CD4-positive, alpha-beta T cell (primary cell): ENCODE results near the gene NRAP. TPM values are rescaled to one million over a fixed set of nuclear protein-coding genes. Genes with fewer than 3 reads are reported as not detected.
"Not testable (repeated sequence)": the region's sequence is repeated elsewhere in the genome, so short reads cannot be mapped to it uniquely, and the experiment has no call there.

Source experiments
- ATAC-seq: fragments of 200-7000 bp; cut with Tn5 transposase; one replicate; pipeline ENCODE4 v1.10.0; 2022; ENCODE audit warnings: mild to moderate bottlenecking; ENCODE audit not compliant: poor library complexity
- CTCF ChIA-PET: fragments of 350-600 bp; sonication (Branson Sonifier 250); formaldehyde crosslinking; loops from one replicate; lab custom pipeline; 2021; ENCODE audit warnings: antibody characterized with exemption, inconsistent platforms; lab: Charles Lee
- POLR2A ChIA-PET: fragments of 350-600 bp; sonication (Branson Sonifier 250); formaldehyde crosslinking; loops from one replicate; lab custom pipeline; 2021; ENCODE audit warnings: antibody characterized with exemption, inconsistent platforms; lab: Charles Lee
- DNase-seq, 14 experiments: peaks; one replicate each; pipeline ENCODE4 v3.0.0-alpha.2; 2013 to 2020; ENCODE audit warnings: mixed read lengths in 2 of 14
- H3K27ac ChIP-seq, 2 donors: one replicate each; pipeline versions ENCODE4 v1.5.1 to v1.7.0; 2013; ENCODE audit warnings: low read length in 2 of 2, low read depth in 1 of 2, mild to moderate bottlenecking in 1 of 2
- H3K27me3 ChIP-seq, 2 experiments: 1 replicate in 1 of 2; 2 replicates in 1 of 2; pipeline versions ENCODE4 v1.6.1 to v1.7.0; 2013; ENCODE audit warnings: low read length in 2 of 2, control low read depth in 1 of 2, mild to moderate bottlenecking in 1 of 2, moderate library complexity in 1 of 2; ENCODE audit not compliant: insufficient read depth in 2 of 2, control insufficient read depth in 1 of 2
- H3K36me3 ChIP-seq: one replicate; pipeline ENCODE4 v1.6.1; 2013; ENCODE audit warnings: low read length, control low read depth; ENCODE audit not compliant: insufficient read depth
- H3K4me1 ChIP-seq: one replicate; pipeline ENCODE4 v1.6.1; 2013; ENCODE audit warnings: low read length, control low read depth; ENCODE audit not compliant: insufficient read depth
- H3K4me3 ChIP-seq: one replicate; pipeline ENCODE4 v1.5.1; 2013; ENCODE audit warnings: mild to moderate bottlenecking, low read length, moderate library complexity
- H3K9me3 ChIP-seq, 2 experiments: 1 replicate in 1 of 2; 2 replicates in 1 of 2; pipeline versions ENCODE4 v1.6.1 to v1.7.0; 2013; ENCODE audit warnings: low read length in 2 of 2, mild to moderate bottlenecking in 2 of 2, control low read depth in 1 of 2, moderate library complexity in 1 of 2; ENCODE audit not compliant: control insufficient read depth in 1 of 2, insufficient read depth in 1 of 2
- H3K27ac Mint-ChIP-seq: one replicate; pipeline ENCODE4 v1.8.0; 2020; ENCODE audit warnings: mixed read lengths
- H3K27me3 Mint-ChIP-seq: one replicate; pipeline ENCODE4 v1.8.0; 2021; ENCODE audit warnings: mixed read lengths
- H3K36me3 Mint-ChIP-seq: one replicate; pipeline ENCODE4 v1.8.0; 2021; ENCODE audit warnings: low read depth, mixed read lengths
- H3K4me1 Mint-ChIP-seq: one replicate; pipeline ENCODE4 v1.8.0; 2021; ENCODE audit warnings: low read depth, mixed read lengths
- H3K4me3 Mint-ChIP-seq: one replicate; pipeline ENCODE4 v1.8.0; 2020; ENCODE audit warnings: mild to moderate bottlenecking, mixed read lengths
- H3K9me3 Mint-ChIP-seq: one replicate; pipeline ENCODE4 v1.8.0; 2020; ENCODE audit warnings: mixed read lengths
- CTCF ChIP-seq: fragments of 200-600 bp; IDR thresholded peaks from one replicate; pipeline ENCODE4 v1.8.0; 2022; ENCODE audit warnings: antibody characterized with exemption, mild to moderate bottlenecking
- intact Hi-C, 2 experiments: fragments of 100-400 bp; cut with DNase I in 1 of 2; cut with micrococcal nuclease in 1 of 2; formaldehyde crosslinking; loops; one replicate each; pipeline versions ENCODE4 v1.15.1 to v1.9.0; 2023 to 2025; cut with DNase I, micrococcal nuclease
- total RNA-seq, 174 experiments: library from RNA in 2 of 174; stranded (reverse) in 2 of 174; gene quantifications; one replicate each; pipeline ENCODE4 v1.2.3 and lab custom pipeline; 2021 to 2026

NRAP gene
- total RNA-seq, 2 experiments from 2014 or later = not detected

DNA sequence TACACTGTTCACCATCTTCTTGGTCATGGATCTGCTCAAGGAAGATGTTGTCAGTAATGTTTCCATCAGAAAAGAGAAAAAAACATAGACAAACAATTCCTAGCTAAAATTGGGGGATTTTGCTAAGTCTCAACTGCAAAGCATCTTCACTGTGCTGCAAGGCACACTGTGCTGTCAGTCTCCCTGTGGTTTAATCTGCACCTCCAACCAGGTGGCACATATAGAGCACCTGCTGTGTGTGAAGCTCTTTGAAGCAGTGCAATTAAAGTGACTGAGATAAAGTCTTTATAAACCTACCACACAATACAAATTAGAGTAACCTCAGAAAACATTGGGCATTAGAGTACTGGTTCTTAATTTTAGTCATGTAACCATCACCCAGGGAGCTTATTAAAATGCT, 6.3 kb downstream of the NRAP start:
- Mint-ChIP-seq H3K36me3 (no peaks in the 10 kb centered on the region), H3K27ac (no peak overlapping the region), H3K9me3 (no peaks in the 10 kb centered on the region), H3K27me3 (peaks cover 23% of the 10 kb centered on the region), H3K4me3 (no peak overlapping the region), H3K4me1 (no peaks in the 10 kb centered on the region)
- intact Hi-C loops = no loop called here
- Histone ChIP-seq H3K4me3 (no peak overlapping the region), H3K9me3 (no peaks in the 10 kb centered on the region), H3K27me3 (peaks cover 0 to 11% of the 10 kb centered on the region in 2 experiments), H3K4me1 (no peaks in the 10 kb centered on the region), H3K27ac (no peak overlapping the region), H3K36me3 (no peaks in the 10 kb centered on the region)
- ATAC-seq (no peak), DNase-seq (no peak)
- no peak for TF ChIP-seq CTCF
- CTCF ChIA-PET = no interaction called here
- POLR2A ChIA-PET = interaction anchor here (1.2 kb wide), 1 partner anchor 9 kb away, joined by 3 read pairs; no protein-coding TSS in a partner anchor

GRCh38 chr10:113656896-113657295, 6.9 kb downstream of the NRAP start:
- Histone ChIP-seq H3K9me3 (no peaks in the 10 kb centered on the region), H3K4me1 (no peaks in the 10 kb centered on the region), H3K27me3 (peaks cover 0 to 11% of the 10 kb centered on the region in 2 experiments), H3K27ac (no peak overlapping the region), H3K36me3 (no peaks in the 10 kb centered on the region), H3K4me3 (no peak overlapping the region)
- TF ChIP-seq CTCF = no peak
- H3K27ac Mint-ChIP-seq = no peak overlapping the region
- no peak overlapping the region for H3K4me3 Mint-ChIP-seq
- no peak for ATAC-seq
- H3K27me3 Mint-ChIP-seq = peaks cover 23% of the 10 kb centered on the region
- POLR2A ChIA-PET = interaction anchor here (1.2 kb wide), 1 partner anchor 10 kb away, joined by 3 read pairs; no protein-coding TSS in a partner anchor
- CTCF ChIA-PET = no interaction called here
- no peaks in the 10 kb centered on the region for H3K9me3 Mint-ChIP-seq
- DNase-seq = no peak
- intact Hi-C loops = no loop called here
- no peaks in the 10 kb centered on the region for H3K36me3 Mint-ChIP-seq
- H3K4me1 Mint-ChIP-seq = no peaks in the 10 kb centered on the region

GRCh38 chr10:113652456-113652855, 11.4 kb downstream of the NRAP start:
- ATAC-seq, H3K36me3 ChIP-seq, H3K9me3 ChIP-seq, CTCF ChIA-PET, H3K27ac Mint-ChIP-seq, H3K4me1 Mint-ChIP-seq, H3K9me3 Mint-ChIP-seq, POLR2A ChIA-PET, H3K4me1 ChIP-seq, H3K4me3 ChIP-seq, H3K27ac ChIP-seq, H3K36me3 Mint-ChIP-seq, H3K4me3 Mint-ChIP-seq, DNase-seq, intact Hi-C loops: not testable (repeated sequence)
- peaks cover 24% of the 10 kb centered on the region for H3K27me3 Mint-ChIP-seq
- H3K27me3 ChIP-seq = peaks cover 0 to 11% of the 10 kb centered on the region in 2 experiments

DNA sequence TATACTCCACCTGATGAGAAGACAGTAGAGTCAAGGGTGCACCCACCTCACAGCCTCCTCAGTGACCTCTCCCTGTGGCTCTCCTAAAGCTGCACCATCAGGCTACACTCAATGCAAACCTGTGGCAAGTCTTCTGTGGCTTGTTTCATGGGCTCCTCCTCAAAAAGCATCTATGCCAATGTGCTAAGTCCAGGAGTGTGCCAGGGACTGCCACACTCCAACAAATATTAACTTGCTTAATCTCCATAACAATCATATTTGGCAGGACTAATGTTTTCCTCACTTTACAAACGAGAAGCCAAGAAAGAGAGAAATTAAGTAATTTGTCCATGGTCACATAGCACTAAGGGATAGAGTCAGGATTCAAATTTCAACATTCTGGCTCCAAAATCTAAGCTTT, 11.9 kb downstream of the NRAP start:
- ChIA-PET POLR2A (no interaction called here), CTCF (no interaction called here)
- Histone ChIP-seq H3K36me3 (no peaks in the 10 kb centered on the region), H3K27me3 (peaks cover 2 to 11% of the 10 kb centered on the region in 2 experiments), H3K27ac (no peak overlapping the region), H3K4me3 (no peak overlapping the region), H3K9me3 (no peaks in the 10 kb centered on the region), H3K4me1 (no peaks in the 10 kb centered on the region)
- intact Hi-C loops = no loop called here
- no peaks in the 10 kb centered on the region for H3K9me3 Mint-ChIP-seq
- no peak for TF ChIP-seq CTCF
- peaks cover 23% of the 10 kb centered on the region for H3K27me3 Mint-ChIP-seq
- no peak overlapping the region for H3K4me3 Mint-ChIP-seq
- H3K36me3 Mint-ChIP-seq = no peaks in the 10 kb centered on the region
- no peaks in the 10 kb centered on the region for H3K4me1 Mint-ChIP-seq
- ATAC-seq = no peak
- H3K27ac Mint-ChIP-seq = no peak overlapping the region
- no peak for DNase-seq
